Neural progenitor cell (in vitro differentiated cells): ENCODE results near the gene TACO1.

Experiments
- CTCF ChIP-seq: fragments of 200-600 bp; sonication (generic); IDR thresholded peaks from 2 replicates; pipeline ENCODE4 v1.5.1; 2017; ENCODE audit warnings: antibody characterized with exemption, mild to moderate bottlenecking
- EZH2 ChIP-seq: fragments of 200-600 bp; sonication (generic); IDR thresholded peaks from 2 replicates; pipeline ENCODE4 v1.6.1; 2017; ENCODE audit warnings: antibody characterized with exemption, mild to moderate bottlenecking, moderate library complexity

- no peak for TF ChIP-seq CTCF
- no peak for TF ChIP-seq EZH2
Observed at GRCh38 chr17:63623786-63624530, 23.3 kb downstream of the TACO1 start.
